Measurements from ENCODE around the gene TBX3.

The TBX3 gene

GRCh38 chr12:114627393-114627792, 56.6 kb downstream of the TBX3 start:
- DNase-seq (ENCODE audit: low read depth, low spot score): no peak

GRCh38 chr12:114625294-114625851, 58.6 kb downstream of the TBX3 start:
- no peak for DNase-seq (ENCODE audit: low read depth, low spot score)

- DNase-seq (ENCODE audit: low read depth, low spot score): no peak
These were observed 60.2 kb downstream of the TBX3 start for GRCh38 chr12:114623737-114624136.

Measured in iPS DF 19.7 (cell line).